OCI-LY3 (cell line): ENCODE data around the gene UBAC1.

ENCODE experiments used
- CTCF ChIP-seq: fragments of 200-600, 300-600 bp; sonication (generic); IDR thresholded peaks from 2 replicates; pipeline ENCODE4 v1.5.1; 2014; ENCODE audit warnings: antibody characterized with exemption, low read length, low read depth
- EZH2phosphoT487 ChIP-seq: fragments of 200-600 bp; shearing (Covaris generic); IDR thresholded peaks from 2 replicates; pipeline ENCODE4 v1.6.1; 2018; ENCODE audit warnings: antibody characterized with exemption, mixed run types, low read depth

- TF ChIP-seq CTCF = no peak
- no peak for TF ChIP-seq EZH2phosphoT487
Measured at GRCh38 chr9:135955934-135956801, 5.0 kb downstream of the UBAC1 start.
